Measurements from ENCODE around the gene GCC2.

Gene GCC2

DNA sequence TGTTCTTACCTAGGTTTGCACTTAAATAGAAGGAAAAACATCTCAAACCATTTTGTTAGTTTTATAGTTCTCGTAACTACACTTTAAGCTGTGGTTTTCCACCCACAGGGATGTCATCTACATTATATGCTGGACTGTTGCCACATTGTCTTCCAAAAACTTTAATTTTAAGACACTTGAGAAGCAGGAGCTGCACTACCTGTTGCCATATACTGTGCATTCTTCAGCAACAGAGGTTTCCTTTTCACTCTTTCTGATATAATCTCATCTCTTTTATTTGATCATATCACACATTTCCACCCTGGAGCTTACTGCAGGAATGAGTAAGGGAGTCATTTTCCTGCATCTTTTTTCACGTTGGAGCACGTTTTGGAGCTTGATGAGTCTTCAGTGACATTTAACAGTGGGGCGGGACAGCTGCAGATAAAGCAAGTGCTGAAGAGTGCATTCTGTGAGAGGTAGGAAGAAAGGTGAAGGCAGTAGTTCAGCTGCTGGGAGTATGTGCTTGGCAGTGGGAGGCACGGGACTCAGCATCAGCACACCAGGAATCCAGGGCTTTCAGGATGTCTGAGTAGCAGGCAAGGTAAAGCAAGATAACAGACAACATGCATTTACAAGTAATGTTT, 89.1 kb downstream of the GCC2 start:
- H3K4me3 ChIP-seq (ENCODE audit: low read depth, low read length) = no peak overlapping the region
- no peak for TF ChIP-seq CTCF (IDR thresholded peaks at IDR 0.05; ENCODE audit: low read depth, low read length, missing control alignments)
- no peak for DNase-seq (ENCODE audit: low read depth)
- in situ Hi-C loops (cut with HindIII; ENCODE audit: low sequenced_read_pairs) = no loop called here

DNA sequence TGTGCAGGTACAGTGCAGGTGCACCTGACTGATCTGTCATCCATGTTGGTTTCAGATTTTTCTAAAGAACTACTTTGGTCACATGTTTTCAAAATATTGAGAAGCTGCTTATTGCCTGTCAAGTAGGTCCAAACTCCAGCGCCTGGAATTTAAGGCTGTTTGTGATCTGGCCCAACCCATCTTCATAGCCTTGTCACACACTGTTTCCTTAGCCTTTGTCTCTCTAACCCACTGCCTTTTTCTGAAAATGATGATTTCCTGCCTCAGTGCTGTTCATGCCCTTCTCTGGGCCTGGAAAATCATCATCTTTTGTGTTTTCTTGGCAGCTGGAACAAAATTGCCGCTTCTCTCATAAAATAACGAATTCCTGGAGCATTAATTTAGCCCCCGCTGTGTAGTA, 92.4 kb downstream of the GCC2 start:
- DNase-seq (ENCODE audit: low read depth) = no peak
- H3K4me3 ChIP-seq (ENCODE audit: low read depth, low read length) = no peak overlapping the region
- TF ChIP-seq CTCF (IDR thresholded peaks at IDR 0.05; ENCODE audit: low read depth, low read length, missing control alignments) = no peak
- in situ Hi-C loops (cut with HindIII; ENCODE audit: low sequenced_read_pairs) = no loop called here

DNA sequence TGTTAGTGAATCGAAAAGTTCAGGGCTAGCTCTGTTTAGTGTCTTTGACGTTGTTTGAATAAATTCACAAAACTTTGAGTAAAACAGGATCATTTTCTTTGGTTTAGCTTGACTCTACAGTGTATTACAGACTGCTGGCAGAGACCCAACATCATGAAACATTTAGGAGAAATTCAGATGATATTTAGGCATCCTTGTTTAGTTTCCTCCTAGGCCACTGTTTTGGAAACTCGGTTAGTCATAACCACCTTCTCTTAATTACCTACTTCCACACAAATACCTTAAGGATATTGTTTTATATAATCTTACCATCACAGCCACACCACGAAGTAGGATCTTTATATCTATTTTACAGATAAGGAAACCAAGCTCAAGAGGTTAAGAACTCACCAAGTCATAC, 93.1 kb downstream of the GCC2 start:
- no peak overlapping the region for H3K4me3 ChIP-seq (ENCODE audit: low read depth, low read length)
- no peak for TF ChIP-seq CTCF (IDR thresholded peaks at IDR 0.05; ENCODE audit: low read depth, low read length, missing control alignments)
- in situ Hi-C loops (cut with HindIII; ENCODE audit: low sequenced_read_pairs) = no loop called here
- no peak for DNase-seq (ENCODE audit: low read depth)

- DNase-seq (ENCODE audit: low read depth) = no peak
- no peak for TF ChIP-seq CTCF (IDR thresholded peaks at IDR 0.05; ENCODE audit: low read depth, low read length, missing control alignments)
- in situ Hi-C loops (cut with HindIII; ENCODE audit: low sequenced_read_pairs) = no loop called here
- H3K4me3 ChIP-seq (ENCODE audit: low read depth, low read length) = no peak overlapping the region
Measured at GRCh38 chr2:108547606-108548005, 98.6 kb downstream of the GCC2 start.

DNA sequence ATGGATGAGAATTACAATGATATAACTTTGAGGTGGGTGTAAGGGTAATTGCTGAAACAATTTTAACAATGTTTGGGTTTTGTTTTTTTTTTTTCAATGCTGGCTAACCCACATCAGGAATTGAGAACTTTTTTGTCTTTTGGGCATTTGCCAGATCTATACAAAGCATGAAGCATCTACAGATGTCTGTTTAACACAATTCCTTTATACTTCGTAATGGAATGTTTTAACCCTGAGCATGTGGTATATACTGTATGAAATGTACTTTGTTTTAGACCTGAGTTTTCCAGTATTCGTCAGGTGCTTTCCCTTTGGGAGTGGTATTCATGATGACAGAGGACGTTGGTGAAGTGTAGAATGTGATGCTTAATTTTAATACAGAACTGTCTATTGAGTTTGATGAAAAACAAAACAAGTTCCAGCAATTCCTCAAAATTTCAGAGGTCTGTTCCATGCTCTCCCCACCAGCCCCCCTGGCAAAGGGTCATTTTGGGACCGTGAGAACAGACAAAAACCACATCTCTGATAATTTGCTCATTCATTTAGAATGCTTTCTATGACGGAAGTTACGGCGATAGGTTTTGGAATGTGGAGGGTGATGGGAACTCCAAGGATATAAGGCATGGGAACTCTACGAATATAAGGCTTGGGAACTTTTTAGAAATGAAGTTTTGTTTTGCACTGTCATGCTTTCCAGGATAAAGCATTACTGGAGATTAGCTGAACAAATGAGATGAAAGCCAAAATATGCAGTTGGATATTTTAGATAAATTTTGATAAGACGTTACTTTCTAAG, 99.4 kb downstream of the GCC2 start:
- in situ Hi-C loops (cut with HindIII; ENCODE audit: low sequenced_read_pairs) = no loop called here
- DNase-seq (ENCODE audit: low read depth) = no peak
- no peak for TF ChIP-seq CTCF (IDR thresholded peaks at IDR 0.05; ENCODE audit: low read depth, low read length, missing control alignments)
- no peak overlapping the region for H3K4me3 ChIP-seq (ENCODE audit: low read depth, low read length)

GRCh38 chr2:108552566-108552965, 103.6 kb downstream of the GCC2 start:
- TF ChIP-seq CTCF (IDR thresholded peaks at IDR 0.05; ENCODE audit: low read depth, low read length, missing control alignments) = no peak
- no peak overlapping the region for H3K4me3 ChIP-seq (ENCODE audit: low read depth, low read length)
- in situ Hi-C loops (cut with HindIII; ENCODE audit: low sequenced_read_pairs) = no loop called here
- DNase-seq (ENCODE audit: low read depth) = no peak
